Neuronal stem cell (in vitro differentiated cells): ENCODE results near the gene FAM240A.

Experiments
- DNase-seq: peaks from one replicate; pipeline ENCODE4 v3.0.0-alpha.2; 2013; ENCODE audit warnings: low spot score
- H2AFZ ChIP-seq: one replicate; pipeline ENCODE4 v1.6.1; 2013; ENCODE audit warnings: mild to moderate bottlenecking, low read length, inconsistent platforms
- H2AK5ac ChIP-seq: 2 replicates; pipeline ENCODE4 v1.6.1; 2013; ENCODE audit warnings: low read depth, mild to moderate bottlenecking, inconsistent platforms, low read length, moderate library complexity, mixed read lengths
- H2BK120ac ChIP-seq: 2 replicates; pipeline ENCODE4 v1.6.1; 2013; ENCODE audit warnings: low read depth, mild to moderate bottlenecking, inconsistent platforms, low read length, moderate library complexity, mixed read lengths
- H2BK12ac ChIP-seq: one replicate; pipeline ENCODE4 v1.6.1; 2013; ENCODE audit warnings: low read length, inconsistent platforms
- H2BK15ac ChIP-seq: 2 replicates; pipeline ENCODE4 v1.6.1; 2013; ENCODE audit warnings: mild to moderate bottlenecking, low read length, inconsistent platforms, mixed read lengths
- H2BK5ac ChIP-seq: one replicate; pipeline ENCODE4 v1.6.1; 2013; ENCODE audit warnings: inconsistent platforms, mild to moderate bottlenecking, low read length, moderate library complexity
- H3K14ac ChIP-seq: one replicate; pipeline ENCODE4 v1.6.1; 2013; ENCODE audit warnings: low read length, inconsistent platforms
- H3K18ac ChIP-seq: 2 replicates; pipeline ENCODE4 v1.6.1; 2013; ENCODE audit warnings: low read length, inconsistent platforms
- H3K23ac ChIP-seq: 2 replicates; pipeline ENCODE4 v1.6.1; 2013; ENCODE audit warnings: low read depth, mild to moderate bottlenecking, mixed read lengths, low read length, inconsistent platforms; ENCODE audit not compliant: poor library complexity
- H3K27ac ChIP-seq: replicated peaks from 3 replicates; pipeline ENCODE4 v1.5.1; 2013; ENCODE audit warnings: low read length, inconsistent platforms
- H3K27me3 ChIP-seq, 3 experiments: 2 replicates each; pipeline ENCODE4 v1.6.1; 2013; ENCODE audit warnings: low read length in 3 of 3, mild to moderate bottlenecking in 2 of 3, inconsistent platforms in 1 of 3, low read depth in 1 of 3, mixed read lengths in 1 of 3, moderate library complexity in 1 of 3; ENCODE audit not compliant: control insufficient read depth in 3 of 3, insufficient read depth in 3 of 3
- H3K36me3 ChIP-seq, 2 donors: replicated peaks in 1 of 2; 2 replicates each; pipeline ENCODE4 v1.6.1; 2013; ENCODE audit warnings: low read length in 2 of 2; ENCODE audit not compliant: control insufficient read depth in 2 of 2, insufficient read depth in 2 of 2
- H3K4ac ChIP-seq: 2 replicates; pipeline ENCODE4 v1.6.1; 2013; ENCODE audit warnings: inconsistent platforms, mild to moderate bottlenecking, low read length, moderate library complexity
- H3K4me1 ChIP-seq, 2 donors: 1 replicate in 1 of 2; 2 replicates in 1 of 2; pipeline ENCODE4 v1.6.1; 2013; ENCODE audit warnings: low read length in 2 of 2, low read depth in 1 of 2; ENCODE audit not compliant: control insufficient read depth in 2 of 2, insufficient read depth in 1 of 2
- H3K4me2 ChIP-seq: one replicate; pipeline ENCODE4 v1.6.1; 2013; ENCODE audit warnings: mild to moderate bottlenecking, low read length, inconsistent platforms; ENCODE audit not compliant: insufficient read depth, poor library complexity, severe bottlenecking
- H3K4me3 ChIP-seq, 2 donors: 2 replicates each; pipeline ENCODE4 v1.5.1; 2013; ENCODE audit warnings: low read length in 2 of 2, mild to moderate bottlenecking in 2 of 2, inconsistent platforms in 1 of 2, moderate library complexity in 1 of 2
- H3K79me1 ChIP-seq: one replicate; pipeline ENCODE4 v1.6.1; 2013; ENCODE audit warnings: low read depth, mild to moderate bottlenecking, inconsistent platforms, low read length, moderate library complexity
- H3K9ac ChIP-seq: one replicate; pipeline ENCODE4 v1.6.1; 2013; ENCODE audit warnings: mild to moderate bottlenecking, low read depth, low read length, inconsistent platforms; ENCODE audit not compliant: poor library complexity
- H3K9me3 ChIP-seq, 2 donors: replicated peaks in 1 of 2; 2 replicates each; pipeline versions ENCODE3 to v1.6.1; 2013; ENCODE audit warnings: low read length in 2 of 2, mild to moderate bottlenecking in 2 of 2, inconsistent platforms in 1 of 2, low read depth in 1 of 2, mixed read lengths in 1 of 2, moderate library complexity in 1 of 2; ENCODE audit not compliant: control insufficient read depth in 2 of 2, insufficient read depth in 1 of 2
- H4K8ac ChIP-seq: one replicate; pipeline ENCODE4 v1.6.1; 2013; ENCODE audit warnings: low read depth, mild to moderate bottlenecking, inconsistent platforms, low read length, moderate library complexity
- H4K91ac ChIP-seq: one replicate; pipeline ENCODE4 v1.6.1; 2013; ENCODE audit warnings: low read length, low read depth, mild to moderate bottlenecking, inconsistent platforms; ENCODE audit not compliant: poor library complexity
- WGBS, 2 donors: extraction: QIAGEN DNeasy Blood & Tissue Kit; methylation state at CpG; one replicate each; pipeline ENCODE4 v1.1.7; 2013; ENCODE audit warnings: missing lambda C conversion rate in 2 of 2, mixed read lengths in 1 of 2; ENCODE audit not compliant: insufficient read length in 2 of 2, insufficient replicate concordance in 1 of 2; ENCODE audit errors: extremely low coverage in 2 of 2; 5-methylcytosine and 5-hydroxymethylcytosine counted together

FAM240A gene

GRCh38 chr3:46668116-46668515, 55.8 kb downstream of the FAM240A start:
- Histone ChIP-seq H3K4me3 (no peak overlapping the region), H2BK12ac (no peak overlapping the region), H3K79me1 (no peaks in the 10 kb centered on the region), H2BK5ac (no peak overlapping the region), H3K14ac (no peak overlapping the region), H2BK120ac (no peak overlapping the region), H2BK15ac (no peak overlapping the region), H2AK5ac (no peak overlapping the region), H3K36me3 (no peaks in the 10 kb centered on the region), H3K27me3 (no peaks in the 10 kb centered on the region), H3K4me1 (peaks cover 0 to 13% of the 10 kb centered on the region in 2 donors), H4K91ac (no peak overlapping the region), H3K4me2 (no peak overlapping the region), H4K8ac (no peak overlapping the region), H3K9me3 (no peaks in the 10 kb centered on the region), H3K27ac (no peak overlapping the region), H3K9ac (no peak overlapping the region), H3K4ac (no peak overlapping the region), H3K18ac (no peak overlapping the region), H2AFZ (no peak overlapping the region), H3K23ac (no peak overlapping the region)
- no peak for DNase-seq
- WGBS, 2 donors: no CpG with 5 or more reads among the region's 8 CpGs

- Histone ChIP-seq H3K36me3 (no peaks in the 10 kb centered on the region), H3K9me3 (no peaks in the 10 kb centered on the region), H3K4me1 (peaks cover 0 to 14% of the 10 kb centered on the region in 2 donors), H2BK120ac (no peak overlapping the region), H3K27ac (no peak overlapping the region), H3K23ac (no peak overlapping the region), H3K4me2 (no peak overlapping the region), H3K27me3 (no peaks in the 10 kb centered on the region), H4K8ac (no peak overlapping the region), H3K79me1 (no peaks in the 10 kb centered on the region), H3K9ac (no peak overlapping the region), H2AK5ac (no peak overlapping the region), H3K4me3 (no peak overlapping the region), H4K91ac (no peak overlapping the region), H3K14ac (no peak overlapping the region), H3K18ac (peak overlapping the region; percentile 35), H2AFZ (no peak overlapping the region), H2BK12ac (no peak overlapping the region), H2BK15ac (no peak overlapping the region), H3K4ac (no peak overlapping the region), H2BK5ac (no peak overlapping the region)
- DNase-seq: no peak
- no CpG with 5 or more reads among the region's 2 CpGs for WGBS, 2 donors
Measured at GRCh38 chr3:46668591-46668990, 56.3 kb downstream of the FAM240A start.

GRCh38 chr3:46669191-46669999, 57.1 kb downstream of the FAM240A start:
- no peak overlapping the region for H2BK120ac ChIP-seq
- no CpG with 5 or more reads among the region's 9 CpGs for whole genome bisulfite sequencing, 2 donors
- H3K9me3 ChIP-seq: no peaks in the 10 kb centered on the region
- H3K27me3 ChIP-seq: no peaks in the 10 kb centered on the region
- DNase-seq: no peak
- no peak overlapping the region for H2BK15ac ChIP-seq
- peaks cover 0 to 8% of the 10 kb centered on the region in 2 donors for H3K4me1 ChIP-seq
- no peaks in the 10 kb centered on the region for H3K79me1 ChIP-seq
- H3K27ac ChIP-seq: no peak overlapping the region
- no peak overlapping the region for H3K14ac ChIP-seq
- H3K4me3 ChIP-seq: no peak overlapping the region
- H4K91ac ChIP-seq: no peak overlapping the region
- H2AK5ac ChIP-seq: peak overlapping the region; percentile 30
- no peak overlapping the region for H3K9ac ChIP-seq
- no peak overlapping the region for H3K4ac ChIP-seq
- H2BK5ac ChIP-seq: no peak overlapping the region
- H3K18ac ChIP-seq: peak overlapping the region; percentile 3
- no peaks in the 10 kb centered on the region for H3K36me3 ChIP-seq
- no peak overlapping the region for H2BK12ac ChIP-seq
- no peak overlapping the region for H4K8ac ChIP-seq
- no peak overlapping the region for H3K23ac ChIP-seq
- no peak overlapping the region for H2AFZ ChIP-seq
- no peak overlapping the region for H3K4me2 ChIP-seq

- no peak overlapping the region for H3K4me2 ChIP-seq
Measured at GRCh38 chr3:46670000-46670890, 57.9 kb downstream of the FAM240A start.

More at GRCh38 chr3:46670000-46670890, 57.9 kb downstream of the FAM240A start:
- H2AK5ac ChIP-seq: peak overlapping the region; percentile 53
- H3K36me3 ChIP-seq: no peaks in the 10 kb centered on the region
- peak overlapping the region; percentile 42 for H3K18ac ChIP-seq
- no peak overlapping the region for H3K4ac ChIP-seq
- H3K4me1 ChIP-seq: peaks cover 0 to 8% of the 10 kb centered on the region in 2 donors
- no peak overlapping the region for H3K14ac ChIP-seq
- no peaks in the 10 kb centered on the region for H3K9me3 ChIP-seq
- no CpG with 5 or more reads among the region's 17 CpGs for WGBS, 2 donors
- H2AFZ ChIP-seq: no peak overlapping the region
- DNase-seq: no peak
- no peak overlapping the region for H4K8ac ChIP-seq
- H3K9ac ChIP-seq: no peak overlapping the region
- H2BK120ac ChIP-seq: no peak overlapping the region
- no peak overlapping the region for H2BK5ac ChIP-seq
- no peak overlapping the region for H3K27ac ChIP-seq
- H2BK12ac ChIP-seq: peak overlapping the region; percentile 82
- H3K27me3 ChIP-seq: no peaks in the 10 kb centered on the region
- no peak overlapping the region for H4K91ac ChIP-seq
- H2BK15ac ChIP-seq: no peak overlapping the region
- H3K4me3 ChIP-seq: no peak overlapping the region
- H3K79me1 ChIP-seq: no peaks in the 10 kb centered on the region
- H3K23ac ChIP-seq: no peak overlapping the region
